HG03060 (cell line): ENCODE data around the gene RNF32.

Experiments
- ATAC-seq: cut with Tn5 transposase; IDR thresholded peaks from one replicate; pipeline ENCODE4 v1.9.1; 2021; ENCODE audit warnings: low read depth, moderate number of reproducible peaks; ENCODE audit not compliant: unreplicated experiment

The RNF32 gene

DNA sequence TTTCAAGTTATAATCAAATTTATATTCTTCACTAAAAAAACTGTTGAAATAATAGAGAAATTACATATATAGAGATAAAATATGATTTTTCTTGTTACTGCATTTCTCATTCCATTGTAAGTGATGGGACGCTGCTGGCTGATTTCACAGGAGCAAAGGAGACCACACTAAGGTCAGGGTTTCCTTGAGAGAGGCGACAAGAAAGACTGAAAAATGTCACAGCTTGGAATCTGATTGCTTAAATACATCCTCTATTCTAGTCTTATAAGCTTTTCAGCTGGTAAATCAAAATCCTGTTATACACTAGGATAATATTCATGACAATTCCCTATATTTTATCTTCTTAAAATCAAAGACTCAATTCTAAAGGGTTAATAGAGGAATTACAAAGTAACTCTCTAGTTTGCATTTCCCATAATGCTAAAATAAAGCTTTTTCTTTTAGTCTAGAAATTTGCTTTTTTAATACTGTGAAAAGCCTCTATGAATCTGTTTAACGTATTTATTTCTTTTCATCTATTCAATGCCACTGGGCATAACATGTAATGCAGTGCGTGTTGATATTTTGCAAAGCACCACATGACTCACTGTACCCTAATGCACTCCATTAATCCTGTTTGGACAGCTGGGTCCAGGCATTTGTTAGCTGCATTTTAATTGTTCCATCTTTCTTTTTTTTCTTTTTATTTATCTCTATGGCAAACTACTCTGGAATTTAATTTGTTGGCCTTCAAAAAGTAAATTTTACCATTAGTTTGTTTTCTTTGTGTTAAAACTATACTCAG lies 81.7 kb downstream of the RNF32 start:
- ATAC-seq = no peak

DNA sequence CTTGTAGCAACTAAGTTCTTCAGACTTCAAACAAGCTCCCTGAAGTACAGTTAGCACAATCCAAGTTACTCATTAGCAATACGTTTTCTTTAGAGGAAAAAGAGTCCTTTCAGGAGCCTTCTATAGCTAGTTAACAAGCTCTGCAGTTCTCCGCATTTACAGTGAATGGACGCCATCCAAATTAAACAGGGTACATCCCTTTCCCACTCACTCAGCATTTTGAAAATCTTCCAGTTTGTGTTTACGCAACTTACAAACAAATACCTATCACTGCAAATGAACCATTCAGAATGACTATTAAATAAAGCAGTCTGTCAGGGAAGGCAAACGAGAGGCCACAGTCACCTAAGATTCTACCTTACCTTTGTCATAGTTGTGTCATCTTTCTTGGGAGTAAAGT lies 84.5 kb downstream of the RNF32 start:
- no peak for ATAC-seq

DNA sequence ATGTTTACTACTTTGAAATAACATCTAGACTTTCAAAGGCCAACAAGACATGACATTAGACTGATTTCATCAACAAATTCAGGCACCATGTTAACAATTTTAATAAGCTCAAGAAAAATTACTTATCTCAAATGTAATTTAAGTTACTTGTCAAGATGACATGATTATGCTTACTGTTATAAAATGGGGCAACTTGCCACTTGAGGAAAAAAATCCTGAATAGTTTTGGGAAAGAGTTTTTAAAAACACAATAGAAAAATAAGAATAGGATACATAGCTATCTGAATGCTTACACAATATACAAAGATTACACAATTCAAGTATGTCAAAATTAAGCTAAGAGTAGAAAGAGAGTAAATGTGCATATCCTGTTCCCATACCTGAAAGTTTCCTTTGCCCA lies 85.4 kb downstream of the RNF32 start:
- no peak for ATAC-seq
